Astrocyte of the spinal cord (primary cell): ENCODE data around the gene NELFE.

Experiments used
- DNase-seq: peaks from one replicate; pipeline ENCODE4 v3.0.0; 2011; ENCODE audit warnings: low read depth, low spot score
- H3K4me3 ChIP-seq: 2 replicates; pipeline ENCODE4 v1.5.1; 2011; ENCODE audit warnings: low read depth, mild to moderate bottlenecking, low read length, moderate library complexity
- in situ Hi-C: cut with HindIII; loops from 2 replicates; pipeline ENCODE4 v1.10.0; 2017; ENCODE audit warnings: low sequenced_read_pairs
- TF ChIP-seq, protein P1 (sequence below): IDR thresholded peaks from 2 replicates; pipeline ENCODE4 v1.5.1; 2012; ENCODE audit warnings: low read depth, mild to moderate bottlenecking, low read length, inconsistent platforms

Gene NELFE

GRCh38 chr6:31971279-31971992, 12.7 kb upstream of the NELFE start:
- peak overlapping the region; percentile 91 for H3K4me3 ChIP-seq
- in situ Hi-C loops: no loop called here
- peak; percentile 12 for DNase-seq
- TF ChIP-seq, protein P1, sequence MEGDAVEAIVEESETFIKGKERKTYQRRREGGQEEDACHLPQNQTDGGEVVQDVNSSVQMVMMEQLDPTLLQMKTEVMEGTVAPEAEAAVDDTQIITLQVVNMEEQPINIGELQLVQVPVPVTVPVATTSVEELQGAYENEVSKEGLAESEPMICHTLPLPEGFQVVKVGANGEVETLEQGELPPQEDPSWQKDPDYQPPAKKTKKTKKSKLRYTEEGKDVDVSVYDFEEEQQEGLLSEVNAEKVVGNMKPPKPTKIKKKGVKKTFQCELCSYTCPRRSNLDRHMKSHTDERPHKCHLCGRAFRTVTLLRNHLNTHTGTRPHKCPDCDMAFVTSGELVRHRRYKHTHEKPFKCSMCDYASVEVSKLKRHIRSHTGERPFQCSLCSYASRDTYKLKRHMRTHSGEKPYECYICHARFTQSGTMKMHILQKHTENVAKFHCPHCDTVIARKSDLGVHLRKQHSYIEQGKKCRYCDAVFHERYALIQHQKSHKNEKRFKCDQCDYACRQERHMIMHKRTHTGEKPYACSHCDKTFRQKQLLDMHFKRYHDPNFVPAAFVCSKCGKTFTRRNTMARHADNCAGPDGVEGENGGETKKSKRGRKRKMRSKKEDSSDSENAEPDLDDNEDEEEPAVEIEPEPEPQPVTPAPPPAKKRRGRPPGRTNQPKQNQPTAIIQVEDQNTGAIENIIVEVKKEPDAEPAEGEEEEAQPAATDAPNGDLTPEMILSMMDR: no peak

DNA sequence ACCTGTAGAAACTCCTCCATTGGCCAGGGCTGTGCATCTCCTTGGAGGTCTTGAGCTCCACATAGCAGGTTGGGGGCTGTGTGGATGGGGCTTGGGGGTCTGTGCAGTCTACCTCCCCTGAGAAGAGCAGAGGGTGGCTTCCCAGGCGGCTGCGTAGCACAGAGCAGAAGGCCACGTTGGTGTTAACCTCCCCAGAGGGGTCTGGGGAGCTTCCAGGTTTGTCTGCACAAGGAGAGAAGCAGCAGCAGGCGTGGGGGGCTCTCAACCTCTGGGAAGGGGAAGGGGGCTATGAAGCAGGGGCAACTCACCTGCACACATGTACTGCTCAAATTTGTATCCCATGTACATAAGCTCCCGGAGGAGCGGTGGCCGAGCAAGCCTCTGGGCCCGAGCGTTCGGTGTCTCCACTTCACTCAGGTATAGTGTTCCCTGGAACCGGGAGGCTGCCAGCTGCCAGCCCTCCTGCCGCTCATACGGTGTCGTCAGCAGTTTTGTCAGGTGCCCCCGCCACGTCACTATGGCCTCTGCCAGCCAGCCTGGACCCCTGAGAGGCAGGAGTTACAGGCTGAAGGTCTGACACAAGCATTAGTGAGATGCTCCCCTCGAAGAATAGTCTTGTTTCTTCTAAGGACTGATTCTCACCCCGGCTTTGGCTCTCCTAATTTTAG, 12.0 kb upstream of the NELFE start:
- no peak for DNase-seq
- TF ChIP-seq, protein P1: no peak
- in situ Hi-C loops: no loop called here
- H3K4me3 ChIP-seq: peak overlapping the region; percentile 91

GRCh38 chr6:31969712-31970603, 11.2 kb upstream of the NELFE start:
- TF ChIP-seq, protein P1: no peak
- in situ Hi-C loops: no loop called here
- no peak for DNase-seq
- peak overlapping the region; percentile 91 for H3K4me3 ChIP-seq

GRCh38 chr6:31968791-31969711, 10.3 kb upstream of the NELFE start:
- no peak for DNase-seq
- TF ChIP-seq, protein P1: no peak
- in situ Hi-C loops: no loop called here
- no peak overlapping the region for H3K4me3 ChIP-seq

GRCh38 chr6:31968326-31968725, 9.6 kb upstream of the NELFE start:
- in situ Hi-C loops: no loop called here
- TF ChIP-seq, protein P1: no peak
- DNase-seq: no peak
- H3K4me3 ChIP-seq: no peak overlapping the region
